HL-60/S4 (cell line): ENCODE measurements around the gene VAC14.
"Not testable (repeated sequence)": the region's sequence is repeated elsewhere in the genome, so short reads cannot be mapped to it uniquely, and the experiment has no call there.

ENCODE experiments used
- in situ Hi-C: fragments of 300-500 bp; cut with MboI; formaldehyde crosslinking; loops from 2 replicates; pipeline ENCODE4 v1.14.3; 2022; ENCODE audit warnings: low sequenced_read_pairs

The VAC14 gene

GRCh38 chr16:70652322-70652721 is 148.6 kb downstream of the VAC14 start:
- in situ Hi-C loops: no loop called here

GRCh38 chr16:70651524-70651923 is 149.4 kb downstream of the VAC14 start:
- in situ Hi-C loops: no loop called here

GRCh38 chr16:70650216-70650615 is 150.7 kb downstream of the VAC14 start:
- in situ Hi-C loops: no loop called here

GRCh38 chr16:70649300-70649699 is 151.7 kb downstream of the VAC14 start:
- in situ Hi-C loops: no loop called here

GRCh38 chr16:70648606-70649005 is 152.4 kb downstream of the VAC14 start:
- in situ Hi-C loops: no loop called here

- in situ Hi-C loops: no loop called here
These were observed 153.3 kb downstream of the VAC14 start for GRCh38 chr16:70647441-70648359.

GRCh38 chr16:70646260-70647241 is 154.4 kb downstream of the VAC14 start, which contains the start of gene IL34:
TSS of gene IL34 (plus strand) at chr16:70646559. CDS start at chr16:70646948, 389 bp downstream.
- in situ Hi-C loops: no loop called here

- in situ Hi-C loops: no loop called here
These were observed 156.0 kb downstream of the VAC14 start for GRCh38 chr16:70644763-70645597.

- in situ Hi-C loops: not testable (repeated sequence)
These were observed 157.7 kb downstream of the VAC14 start for GRCh38 chr16:70643264-70643663.

GRCh38 chr16:70642633-70643032 is 158.3 kb downstream of the VAC14 start:
- in situ Hi-C loops: no loop called here

- in situ Hi-C loops: no loop called here
These were observed 161.9 kb downstream of the VAC14 start for GRCh38 chr16:70638814-70639792.
